GM19240 (cell line): ENCODE results near the gene AQP5.
A peak's percentile ranks its signal among the peaks of the same experiment; 100 is the strongest.

Source experiments
- DNase-seq: peaks from one replicate; pipeline ENCODE4 v3.0.0; 2011; ENCODE audit warnings: low spot score; ENCODE audit not compliant: insufficient read length

The AQP5 gene

DNA sequence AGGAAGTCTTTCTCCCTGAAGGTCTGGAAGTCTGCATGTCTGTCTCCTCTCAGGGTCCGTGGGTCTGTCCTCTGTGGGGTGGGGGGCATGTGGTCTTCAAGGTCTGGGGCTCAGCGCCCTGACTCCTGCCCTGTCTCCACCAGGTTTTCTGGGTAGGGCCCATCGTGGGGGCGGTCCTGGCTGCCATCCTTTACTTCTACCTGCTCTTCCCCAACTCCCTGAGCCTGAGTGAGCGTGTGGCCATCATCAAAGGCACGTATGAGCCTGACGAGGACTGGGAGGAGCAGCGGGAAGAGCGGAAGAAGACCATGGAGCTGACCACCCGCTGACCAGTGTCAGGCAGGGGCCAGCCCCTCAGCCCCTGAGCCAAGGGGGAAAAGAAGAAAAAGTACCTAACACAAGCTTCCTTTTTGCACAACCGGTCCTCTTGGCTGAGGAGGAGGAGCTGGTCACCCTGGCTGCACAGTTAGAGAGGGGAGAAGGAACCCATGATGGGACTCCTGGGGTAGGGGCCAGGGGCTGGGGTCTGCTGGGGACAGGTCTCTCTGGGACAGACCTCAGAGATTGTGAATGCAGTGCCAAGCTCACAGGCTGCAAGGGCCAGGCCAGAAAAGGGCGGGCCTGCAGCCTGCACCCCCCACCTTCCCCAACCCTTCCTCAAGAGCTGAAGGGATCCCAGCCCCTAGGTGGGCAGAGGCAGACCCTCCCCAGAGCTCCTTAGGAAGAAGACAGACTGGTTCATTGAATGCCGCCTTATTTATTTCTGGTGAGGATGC, 3.4 kb downstream of the AQP5 start:
- no peak for DNase-seq

DNA sequence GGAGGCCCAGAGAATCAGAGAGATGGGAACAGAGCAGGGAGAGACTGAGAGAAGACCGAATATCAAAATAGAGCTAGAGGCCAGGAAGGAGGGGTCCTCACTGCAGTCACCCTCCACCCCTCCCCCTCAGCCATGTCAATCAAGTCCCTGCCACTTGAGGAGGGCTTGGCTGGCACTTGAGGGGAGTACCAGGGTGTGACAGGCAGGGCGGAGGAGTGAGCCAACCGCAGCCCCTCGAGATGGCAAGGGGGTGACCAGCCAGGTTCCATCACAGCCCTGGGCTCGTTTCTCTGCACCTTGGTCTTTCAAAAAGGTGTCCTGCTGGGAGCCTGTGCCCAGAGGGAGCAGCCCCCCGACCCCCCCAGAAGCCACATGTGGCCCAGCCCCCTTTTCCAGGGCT, 4.2 kb downstream of the AQP5 start:
- DNase-seq: no peak

DNA sequence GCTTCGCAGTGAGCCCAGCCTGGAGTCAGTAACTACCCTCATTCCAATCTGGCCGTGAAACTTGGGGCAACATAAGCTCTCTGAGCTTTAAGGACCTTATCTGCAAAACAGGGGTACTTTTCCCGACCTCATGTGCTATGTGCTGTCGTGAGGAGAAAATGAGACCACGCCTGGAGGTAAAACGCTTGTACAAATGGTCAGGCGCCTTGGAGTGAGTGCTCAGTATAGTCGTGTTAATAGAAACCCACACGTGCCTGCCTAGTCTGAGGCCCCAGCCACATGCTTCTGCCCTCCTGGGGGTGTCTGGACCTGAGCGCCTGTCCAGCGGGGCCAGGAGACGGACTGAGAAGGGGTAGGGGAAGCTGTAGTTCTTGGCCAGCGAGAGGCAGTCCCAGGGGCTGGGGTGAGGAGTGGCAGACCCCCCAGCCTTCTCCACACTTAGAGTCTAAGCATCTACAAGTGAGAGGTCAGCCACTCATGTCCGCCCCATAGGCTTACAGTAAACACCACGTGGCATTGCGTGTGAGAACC, 4.9 kb downstream of the AQP5 start:
- no peak for DNase-seq

DNA sequence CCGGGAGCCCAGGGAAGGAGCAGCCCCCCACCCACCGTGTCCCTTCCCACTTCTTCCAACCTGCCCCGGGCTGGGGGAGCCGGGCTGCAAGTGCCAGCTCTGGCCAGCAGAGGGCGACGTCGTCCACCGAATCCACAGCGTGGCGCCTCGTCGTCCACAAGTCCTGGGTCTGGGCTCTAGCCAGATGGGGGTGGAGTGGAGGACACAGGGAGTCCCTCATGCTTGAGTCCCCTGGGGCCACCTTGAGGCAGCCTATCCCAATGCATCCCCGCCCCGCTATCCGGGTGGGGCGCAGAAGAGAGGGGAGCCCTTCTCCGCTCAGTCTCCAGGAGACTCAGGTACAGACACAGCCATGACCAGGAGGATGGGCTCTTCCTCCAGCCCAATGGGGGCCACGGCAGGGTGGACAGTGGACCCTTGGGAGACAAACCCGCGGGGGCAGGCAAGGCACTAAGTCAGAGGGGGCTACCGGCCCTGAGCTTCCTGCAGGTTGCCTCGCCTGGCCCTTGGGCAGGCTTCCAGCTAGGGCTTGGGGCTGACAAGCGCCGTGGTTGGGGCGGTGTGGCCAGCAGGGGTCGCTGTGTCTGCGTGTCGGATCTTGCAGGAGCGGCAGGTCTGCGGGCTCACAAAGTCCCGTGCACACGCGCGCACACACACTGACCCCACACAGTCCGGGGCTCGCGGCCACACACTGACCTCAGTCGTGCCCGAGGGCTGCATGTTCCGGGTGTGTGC, 5.5 kb downstream of the AQP5 start:
- DNase-seq: peak; percentile 95

- no peak for DNase-seq
Measured at GRCh38 chr12:49967777-49968250, 6.1 kb downstream of the AQP5 start.

- DNase-seq: no peak
Measured at GRCh38 chr12:49968471-49968870, 6.8 kb downstream of the AQP5 start.

DNA sequence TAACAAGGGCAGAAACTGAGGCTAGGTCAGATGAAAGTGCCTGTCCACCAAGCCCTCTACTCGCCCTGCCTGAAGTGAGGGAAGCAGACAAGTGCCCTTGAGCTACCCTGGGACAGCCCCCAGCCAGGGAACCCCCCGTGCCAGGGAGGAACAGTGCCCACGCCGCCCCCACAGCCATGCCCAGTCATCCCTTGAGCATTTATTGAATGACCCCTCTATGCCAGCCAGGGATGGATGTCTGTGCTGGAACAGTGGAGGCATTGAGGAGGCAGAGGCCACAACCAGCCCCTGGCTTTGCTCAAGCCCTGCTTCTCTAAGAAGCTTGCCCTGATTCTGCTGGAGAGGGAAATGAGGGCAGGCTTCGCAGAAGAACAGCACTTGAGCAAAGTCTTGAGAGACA, 7.4 kb downstream of the AQP5 start:
- no peak for DNase-seq

- no peak for DNase-seq
Measured at GRCh38 chr12:49969651-49970429, 8.2 kb downstream of the AQP5 start.

GRCh38 chr12:49970658-49971057, 9.0 kb downstream of the AQP5 start:
- no peak for DNase-seq

- DNase-seq: no peak
Measured at GRCh38 chr12:49971141-49971540, 9.5 kb downstream of the AQP5 start.

DNA sequence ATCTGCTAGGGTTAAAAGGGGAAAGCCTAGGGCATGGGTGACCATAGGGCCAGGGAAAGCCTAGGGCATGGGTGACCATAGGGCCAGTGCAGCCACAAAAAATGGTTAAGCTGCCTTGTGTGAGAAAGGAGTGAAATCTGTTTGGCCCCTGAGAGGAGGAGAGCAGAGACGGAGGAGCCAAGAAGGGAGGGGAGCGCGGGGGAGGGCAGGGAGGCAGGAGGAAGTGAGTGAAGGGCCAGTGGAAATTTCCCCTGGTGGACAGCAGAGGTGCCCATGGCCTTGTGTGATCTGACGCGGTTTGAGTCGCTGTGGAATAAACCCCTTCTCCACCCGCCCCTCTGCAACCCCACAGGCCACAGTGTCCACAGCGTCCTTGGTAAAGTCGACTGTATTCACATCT, 10.5 kb downstream of the AQP5 start:
- DNase-seq: no peak

GRCh38 chr12:49972641-49973360, 11.1 kb downstream of the AQP5 start, which contains the start of gene AQP6:
Gene AQP6 (plus strand): TSS chr12:49972947. CDS start chr12:49973174, 227 bp downstream.
- no peak for DNase-seq

DNA sequence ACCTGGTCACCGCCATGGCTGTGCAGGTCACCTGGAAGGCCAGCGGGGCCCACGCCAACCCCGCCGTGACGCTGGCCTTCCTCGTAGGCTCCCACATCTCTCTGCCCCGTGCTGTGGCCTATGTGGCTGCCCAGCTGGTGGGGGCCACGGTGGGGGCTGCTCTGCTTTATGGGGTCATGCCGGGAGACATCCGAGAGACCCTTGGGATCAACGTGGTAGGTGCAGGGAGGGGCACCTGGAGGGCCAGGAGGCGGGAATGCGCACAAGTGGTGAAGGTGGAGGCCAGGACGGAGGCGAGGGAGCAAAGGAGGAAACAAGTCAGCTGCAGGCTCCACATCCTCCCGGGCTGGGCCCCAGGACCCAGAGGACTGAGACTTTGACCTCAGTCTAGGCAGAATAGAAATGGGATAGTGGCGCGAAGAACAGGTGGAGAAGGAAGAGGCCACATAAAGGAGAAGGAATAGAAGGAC, 11.7 kb downstream of the AQP5 start:
- no peak for DNase-seq

- no peak for DNase-seq
Measured at GRCh38 chr12:49974231-49974675, 12.6 kb downstream of the AQP5 start.

DNA sequence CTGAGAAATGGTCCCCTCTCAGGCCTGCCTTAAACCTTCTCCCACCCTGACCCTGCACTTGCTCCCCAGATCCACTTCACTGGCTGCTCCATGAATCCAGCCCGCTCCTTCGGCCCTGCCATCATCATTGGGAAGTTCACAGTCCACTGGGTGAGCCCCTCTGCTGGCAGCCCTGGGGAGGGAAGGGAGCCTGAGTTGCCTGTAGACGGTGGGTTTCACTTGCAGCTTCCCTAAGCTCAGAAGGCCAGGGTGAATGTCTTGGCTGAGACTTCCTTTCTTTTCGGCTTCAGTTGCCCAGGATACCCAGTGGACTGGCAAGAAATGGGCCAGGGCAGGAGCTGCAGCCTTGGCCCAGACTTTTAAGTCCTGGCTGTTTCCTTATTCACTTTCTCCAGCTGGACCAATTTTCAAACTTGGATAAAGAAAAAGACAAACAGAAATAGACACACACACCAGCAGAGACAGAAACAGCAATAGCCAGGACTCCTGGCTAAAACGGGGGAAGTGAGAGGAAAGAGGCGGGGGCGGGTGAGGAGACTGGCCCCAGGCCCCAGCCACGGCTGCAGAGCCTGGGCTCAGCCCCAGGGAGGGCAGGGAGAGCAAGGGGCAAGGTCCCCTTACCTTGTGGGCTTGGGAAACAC, 13.1 kb downstream of the AQP5 start:
- DNase-seq: no peak

DNA sequence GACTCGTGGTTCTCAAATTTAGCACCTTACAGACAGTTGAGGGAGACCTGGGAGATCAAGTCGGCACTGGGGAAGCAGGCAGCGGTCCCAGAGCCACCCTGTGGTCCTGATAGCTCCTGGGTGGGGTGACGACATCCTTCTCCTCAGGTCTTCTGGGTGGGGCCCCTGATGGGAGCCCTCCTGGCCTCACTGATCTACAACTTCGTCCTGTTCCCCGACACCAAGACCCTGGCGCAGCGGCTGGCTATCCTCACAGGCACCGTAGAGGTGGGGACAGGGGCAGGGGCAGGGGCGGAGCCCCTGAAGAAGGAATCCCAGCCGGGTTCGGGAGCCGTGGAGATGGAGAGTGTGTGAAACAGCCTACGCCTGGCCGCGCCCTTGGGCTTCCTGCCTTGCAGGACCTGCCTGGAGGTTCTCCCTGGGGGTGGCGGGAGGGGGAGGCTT, 13.7 kb downstream of the AQP5 start:
- DNase-seq: no peak

- DNase-seq: no peak
Measured at GRCh38 chr12:49976557-49976956, 14.9 kb downstream of the AQP5 start.

DNA sequence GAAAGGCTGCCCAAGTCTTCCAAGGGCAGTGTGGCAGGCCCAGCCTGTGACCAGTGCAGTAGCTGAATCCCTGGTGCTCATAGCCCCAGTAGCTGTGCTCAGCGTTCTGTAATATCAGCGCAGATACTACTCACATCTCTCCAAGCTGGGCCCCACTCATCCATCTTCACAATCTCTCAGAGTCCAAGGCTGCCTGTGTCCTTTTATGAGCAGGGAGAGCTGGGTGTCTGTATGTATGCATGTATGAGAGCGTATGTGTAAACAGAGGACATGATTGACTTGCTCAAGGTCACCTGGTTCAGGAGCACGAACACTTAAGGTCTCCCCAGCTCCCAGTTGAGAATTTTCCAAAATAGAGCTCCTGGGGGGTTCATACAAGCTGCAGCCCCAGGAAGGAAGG, 16.5 kb downstream of the AQP5 start:
- DNase-seq: no peak

DNA sequence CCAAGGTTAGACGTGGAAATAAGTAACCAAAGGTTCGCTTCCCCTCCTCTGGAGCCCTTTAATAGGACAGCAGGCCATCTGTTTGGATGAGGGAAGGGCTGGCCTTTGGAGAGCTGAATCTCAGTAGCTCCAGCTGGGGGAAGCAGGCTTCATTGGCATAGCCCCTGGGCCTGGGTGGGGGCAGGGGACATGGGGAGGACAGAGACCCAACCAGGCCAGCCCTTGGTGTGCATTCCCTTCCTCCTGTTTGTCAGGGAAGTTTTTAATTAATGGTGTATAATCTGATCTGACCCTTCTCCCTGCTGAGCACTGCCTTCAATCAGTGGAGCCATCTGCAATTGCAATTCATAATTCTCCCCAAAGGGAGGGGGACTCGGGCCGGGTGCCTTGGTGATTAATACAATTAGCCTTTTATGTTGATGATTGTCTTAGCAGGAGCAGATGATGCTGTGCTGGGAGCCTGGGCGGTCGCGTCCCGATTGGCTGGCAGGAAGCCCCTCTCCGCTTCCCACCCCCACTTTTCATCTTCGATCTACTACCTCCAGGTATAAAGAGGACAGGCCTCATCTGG, 17.4 kb downstream of the AQP5 start:
- no peak for DNase-seq

DNA sequence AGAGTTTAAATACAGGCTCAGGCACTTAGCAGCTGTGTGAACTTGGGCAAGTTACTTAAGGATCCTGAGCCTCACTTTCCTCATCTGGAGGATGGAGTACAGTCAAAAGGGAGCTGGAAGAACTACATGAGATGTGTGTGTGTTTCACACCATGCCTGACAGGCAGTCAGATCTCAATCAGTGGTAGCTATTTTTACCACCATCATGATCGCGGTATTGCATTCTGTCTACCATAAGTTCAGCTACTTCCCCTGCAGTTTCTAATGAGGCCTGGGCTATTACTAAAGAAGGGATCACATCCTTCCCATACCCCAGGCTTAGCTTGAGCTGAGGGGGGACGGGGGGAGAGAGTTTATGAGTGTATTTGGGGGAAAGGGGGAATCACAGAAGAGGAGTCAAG, 18.1 kb downstream of the AQP5 start:
- no peak for DNase-seq
